Measurements from ENCODE around the gene AUH.

AUH gene

GRCh38 chr9:91239367-91240111 is 122.2 kb downstream of the AUH start:
- Histone ChIP-seq H3K4me2 (no peak overlapping the region), H3K27me3 (ENCODE audit: insufficient read depth, low read depth) (no peaks in the 10 kb centered on the region), H2AFZ (ENCODE audit: low read depth) (no peak overlapping the region), H3K27ac (no peak overlapping the region), H3K79me2 (ENCODE audit: insufficient read depth, low read depth) (no peaks in the 10 kb centered on the region), H3K36me3 (ENCODE audit: insufficient read depth) (no peaks in the 10 kb centered on the region), H3K9ac (no peak overlapping the region), H4K20me1 (ENCODE audit: insufficient read depth) (no peaks in the 10 kb centered on the region), H3K4me3 (IDR thresholded peaks at IDR 0.05; ENCODE audit: insufficient read depth, low read depth, low read length) (no peak overlapping the region), H3K4me1 (ENCODE audit: low read depth, poor library complexity, severe bottlenecking) (no peaks in the 10 kb centered on the region)
- no peak for TF ChIP-seq CTCF (conservative IDR thresholded peaks at IDR 0.05; ENCODE audit: low read depth, low read length)

- TF ChIP-seq CTCF (conservative IDR thresholded peaks at IDR 0.05; ENCODE audit: low read depth, low read length), result no peak
- Histone ChIP-seq H3K36me3 (ENCODE audit: insufficient read depth) (no peaks in the 10 kb centered on the region), H3K4me2 (no peak overlapping the region), H2AFZ (ENCODE audit: low read depth) (no peak overlapping the region), H4K20me1 (ENCODE audit: insufficient read depth) (no peaks in the 10 kb centered on the region), H3K27ac (no peak overlapping the region), H3K9ac (no peak overlapping the region), H3K4me3 (IDR thresholded peaks at IDR 0.05; ENCODE audit: insufficient read depth, low read depth, low read length) (no peak overlapping the region), H3K4me1 (ENCODE audit: low read depth, poor library complexity, severe bottlenecking) (no peaks in the 10 kb centered on the region), H3K27me3 (ENCODE audit: insufficient read depth, low read depth) (no peaks in the 10 kb centered on the region), H3K79me2 (ENCODE audit: insufficient read depth, low read depth) (no peaks in the 10 kb centered on the region)
These were observed 127.2 kb downstream of the AUH start for GRCh38 chr9:91234523-91234922.

GRCh38 chr9:91231619-91232018 is 130.1 kb downstream of the AUH start:
- H3K4me3 ChIP-seq (IDR thresholded peaks at IDR 0.05; ENCODE audit: insufficient read depth, low read depth, low read length), result no peak overlapping the region
- no peak overlapping the region for H2AFZ ChIP-seq (ENCODE audit: low read depth)
- no peaks in the 10 kb centered on the region for H3K79me2 ChIP-seq (ENCODE audit: insufficient read depth, low read depth)
- no peak for TF ChIP-seq CTCF (conservative IDR thresholded peaks at IDR 0.05; ENCODE audit: low read depth, low read length)
- H3K27me3 ChIP-seq (ENCODE audit: insufficient read depth, low read depth), result no peaks in the 10 kb centered on the region
- H3K4me2 ChIP-seq, result no peak overlapping the region
- no peaks in the 10 kb centered on the region for H3K36me3 ChIP-seq (ENCODE audit: insufficient read depth)
- H3K9ac ChIP-seq, result no peak overlapping the region
- H3K4me1 ChIP-seq (ENCODE audit: low read depth, poor library complexity, severe bottlenecking), result no peaks in the 10 kb centered on the region
- no peak overlapping the region for H3K27ac ChIP-seq
- H4K20me1 ChIP-seq (ENCODE audit: insufficient read depth), result no peaks in the 10 kb centered on the region

GRCh38 chr9:91223000-91223399 is 138.7 kb downstream of the AUH start:
- Histone ChIP-seq H3K36me3 (ENCODE audit: insufficient read depth) (no peaks in the 10 kb centered on the region), H3K4me1 (ENCODE audit: low read depth, poor library complexity, severe bottlenecking) (peaks cover 36% of the 10 kb centered on the region), H3K27me3 (ENCODE audit: insufficient read depth, low read depth) (no peaks in the 10 kb centered on the region), H2AFZ (ENCODE audit: low read depth) (no peak overlapping the region), H3K27ac (no peak overlapping the region), H3K9ac (no peak overlapping the region), H4K20me1 (ENCODE audit: insufficient read depth) (no peaks in the 10 kb centered on the region), H3K79me2 (ENCODE audit: insufficient read depth, low read depth) (no peaks in the 10 kb centered on the region), H3K4me3 (IDR thresholded peaks at IDR 0.05; ENCODE audit: insufficient read depth, low read depth, low read length) (no peak overlapping the region), H3K4me2 (no peak overlapping the region)
- no peak for TF ChIP-seq CTCF (conservative IDR thresholded peaks at IDR 0.05; ENCODE audit: low read depth, low read length)
